ENCODE data around the gene PATJ.

- no peak for TF ChIP-seq CTCF (conservative IDR thresholded peaks at IDR 0.05; ENCODE audit: low read length)
- no peak for TF ChIP-seq EZH2phosphoT487 (IDR thresholded peaks at IDR 0.05; ENCODE audit: borderline replicate concordance)
Observed at GRCh38 chr1:62126579-62127290, 384.5 kb downstream of the PATJ start.

All from Loucy (cell line).